AG20443 (cell line): ENCODE data around the gene RUSF1.
"Not testable (repeated sequence)": the region's sequence is repeated elsewhere in the genome, so short reads cannot be mapped to it uniquely, and the experiment has no call there.

Source experiments
- DNase-seq: peaks from one replicate; pipeline ENCODE4 v3.0.0; 2012; ENCODE audit warnings: low spot score, mixed read lengths

RUSF1 gene

GRCh38 chr16:31507929-31508705, at the start of gene RUSF1:
RUSF1 (minus strand) TSS chr16:31508391; CDS start chr16:31508373, 18 bp downstream.
- DNase-seq = peak; percentile 93

- DNase-seq = no peak
Observed at GRCh38 chr16:31542763-31543162, 34.6 kb upstream of the RUSF1 start.

- not testable (repeated sequence) for DNase-seq
Observed at GRCh38 chr16:31539762-31540161, 31.6 kb upstream of the RUSF1 start.

- not testable (repeated sequence) for DNase-seq
Observed at GRCh38 chr16:31538243-31538598, 30.0 kb upstream of the RUSF1 start.

GRCh38 chr16:31537362-31538242, 29.4 kb upstream of the RUSF1 start:
- no peak for DNase-seq

GRCh38 chr16:31536804-31537361, 28.7 kb upstream of the RUSF1 start:
- DNase-seq = no peak

GRCh38 chr16:31535737-31536136, 27.5 kb upstream of the RUSF1 start:
- no peak for DNase-seq

GRCh38 chr16:31532896-31533295, 24.7 kb upstream of the RUSF1 start:
- DNase-seq = no peak

- no peak for DNase-seq
Observed at GRCh38 chr16:31532120-31532519, 23.9 kb upstream of the RUSF1 start.

- no peak for DNase-seq
Observed at GRCh38 chr16:31531096-31531495, 22.9 kb upstream of the RUSF1 start.

GRCh38 chr16:31530405-31530804, 22.2 kb upstream of the RUSF1 start:
- no peak for DNase-seq

- no peak for DNase-seq
Observed at GRCh38 chr16:31529937-31530312, 21.7 kb upstream of the RUSF1 start.

- peak; percentile 61 for DNase-seq
Observed at GRCh38 chr16:31529108-31529936, 21.1 kb upstream of the RUSF1 start.

GRCh38 chr16:31528523-31529107, 20.4 kb upstream of the RUSF1 start:
- DNase-seq = peak; percentile 15

GRCh38 chr16:31527734-31528274, 19.6 kb upstream of the RUSF1 start, which contains the start of gene AHSP:
AHSP (plus strand) TSS chr16:31527900; CDS start chr16:31528140, 240 bp downstream.
- no peak for DNase-seq

- no peak for DNase-seq
Observed at GRCh38 chr16:31525113-31525512, 16.9 kb upstream of the RUSF1 start.

GRCh38 chr16:31523768-31524167, 15.6 kb upstream of the RUSF1 start:
- DNase-seq = not testable (repeated sequence)

GRCh38 chr16:31522071-31522470, 13.9 kb upstream of the RUSF1 start:
- no peak for DNase-seq

GRCh38 chr16:31521368-31521767, 13.2 kb upstream of the RUSF1 start:
- no peak for DNase-seq

GRCh38 chr16:31519759-31520431, 11.7 kb upstream of the RUSF1 start:
- no peak for DNase-seq
